GM12878 (cell line): ENCODE measurements around the gene VSTM4.

Experiments
- BACH1 ChIP-seq: fragments of 450-650 bp; IDR thresholded peaks from 2 replicates; pipeline ENCODE4 v1.6.1; 2017; ENCODE audit warnings: mild to moderate bottlenecking, borderline replicate concordance
- CEBPZ ChIP-seq: fragments of 150-350 bp; IDR thresholded peaks from 2 replicates; pipeline ENCODE4 v1.6.1; 2016; ENCODE audit warnings: low read depth, low read length
- CTCF ChIP-seq, 3 experiments: IDR thresholded peaks in 2 of 3; conservative IDR thresholded peaks in 1 of 3; 2 replicates each; pipeline ENCODE4 v1.5.1; 2011; ENCODE audit warnings: low read depth in 3 of 3, low read length in 3 of 3, mild to moderate bottlenecking in 3 of 3, control low read depth in 2 of 3, moderate library complexity in 2 of 3, inconsistent platforms in 1 of 3, mixed read lengths in 1 of 3; ENCODE audit not compliant: control insufficient read depth in 2 of 3, insufficient read depth in 1 of 3; ENCODE audit errors: extremely low read depth in 1 of 3
- EZH2 ChIP-seq: IDR thresholded peaks from 2 replicates; pipeline ENCODE4 v1.6.1; 2012; ENCODE audit warnings: low read depth, mild to moderate bottlenecking, control low read depth, inconsistent platforms, low read length, borderline replicate concordance; ENCODE audit not compliant: control insufficient read depth
- NFYB ChIP-seq: IDR thresholded peaks from 2 replicates; pipeline ENCODE4 v1.6.1; 2011; ENCODE audit warnings: low read depth, mild to moderate bottlenecking, low read length, improper control_type of control experiment, moderate library complexity; ENCODE audit not compliant: insufficient read depth
- PBX3 ChIP-seq: IDR thresholded peaks from 2 replicates; pipeline ENCODE4 v1.6.1; 2011; ENCODE audit warnings: mild to moderate bottlenecking, low read depth, low read length, moderate library complexity; ENCODE audit not compliant: insufficient replicate concordance
- TBL1XR1 ChIP-seq: IDR thresholded peaks from 2 replicates; pipeline ENCODE4 v1.6.1; 2012; ENCODE audit warnings: low read depth, low read length, improper control_type of control experiment
- YBX1 ChIP-seq: fragments of 450-650 bp; IDR thresholded peaks from 2 replicates; pipeline ENCODE4 v1.6.1; 2016; ENCODE audit warnings: antibody characterized with exemption
- YY1 ChIP-seq: IDR thresholded peaks from 2 replicates; pipeline ENCODE4 v1.6.1; 2011; ENCODE audit warnings: low read depth, mild to moderate bottlenecking, low read length
- TF ChIP-seq, protein P1 (sequence below): IDR thresholded peaks from 2 replicates; pipeline ENCODE4 v1.6.1; 2012; ENCODE audit warnings: low read length, inconsistent platforms

GRCh38 chr10:49120911-49121310 lies 5.6 kb upstream of the VSTM4 start:
- no peak for TF ChIP-seq CTCF (IDR thresholded peaks at IDR 0.05 in 2 of 3, conservative IDR thresholded peaks at IDR 0.05 in 1 of 3; ENCODE audit: control insufficient read depth in 2 of 3, extremely low read depth in 1 of 3, insufficient read depth in 1 of 3, low read depth in 3 of 3, low read length in 3 of 3)
- no peak for TF ChIP-seq PBX3
- no peak for TF ChIP-seq BACH1
- no peak for TF ChIP-seq TBL1XR1
- no peak for TF ChIP-seq YY1
- TF ChIP-seq, protein P1, sequence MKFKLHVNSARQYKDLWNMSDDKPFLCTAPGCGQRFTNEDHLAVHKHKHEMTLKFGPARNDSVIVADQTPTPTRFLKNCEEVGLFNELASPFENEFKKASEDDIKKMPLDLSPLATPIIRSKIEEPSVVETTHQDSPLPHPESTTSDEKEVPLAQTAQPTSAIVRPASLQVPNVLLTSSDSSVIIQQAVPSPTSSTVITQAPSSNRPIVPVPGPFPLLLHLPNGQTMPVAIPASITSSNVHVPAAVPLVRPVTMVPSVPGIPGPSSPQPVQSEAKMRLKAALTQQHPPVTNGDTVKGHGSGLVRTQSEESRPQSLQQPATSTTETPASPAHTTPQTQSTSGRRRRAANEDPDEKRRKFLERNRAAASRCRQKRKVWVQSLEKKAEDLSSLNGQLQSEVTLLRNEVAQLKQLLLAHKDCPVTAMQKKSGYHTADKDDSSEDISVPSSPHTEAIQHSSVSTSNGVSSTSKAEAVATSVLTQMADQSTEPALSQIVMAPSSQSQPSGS = no peak
- TF ChIP-seq NFYB = no peak
- TF ChIP-seq YBX1 = no peak
- TF ChIP-seq CEBPZ = no peak
- TF ChIP-seq EZH2 = no peak
